GM19397 (cell line): ENCODE measurements around the gene MMP17.
"Not testable (repeated sequence)": the region's sequence is repeated elsewhere in the genome, so short reads cannot be mapped to it uniquely, and the experiment has no call there.

Experiments used
- ATAC-seq: cut with Tn5 transposase; IDR thresholded peaks from one replicate; pipeline ENCODE4 v1.9.1; 2021; ENCODE audit warnings: mild to moderate bottlenecking, moderate library complexity; ENCODE audit not compliant: unreplicated experiment

Gene MMP17

DNA sequence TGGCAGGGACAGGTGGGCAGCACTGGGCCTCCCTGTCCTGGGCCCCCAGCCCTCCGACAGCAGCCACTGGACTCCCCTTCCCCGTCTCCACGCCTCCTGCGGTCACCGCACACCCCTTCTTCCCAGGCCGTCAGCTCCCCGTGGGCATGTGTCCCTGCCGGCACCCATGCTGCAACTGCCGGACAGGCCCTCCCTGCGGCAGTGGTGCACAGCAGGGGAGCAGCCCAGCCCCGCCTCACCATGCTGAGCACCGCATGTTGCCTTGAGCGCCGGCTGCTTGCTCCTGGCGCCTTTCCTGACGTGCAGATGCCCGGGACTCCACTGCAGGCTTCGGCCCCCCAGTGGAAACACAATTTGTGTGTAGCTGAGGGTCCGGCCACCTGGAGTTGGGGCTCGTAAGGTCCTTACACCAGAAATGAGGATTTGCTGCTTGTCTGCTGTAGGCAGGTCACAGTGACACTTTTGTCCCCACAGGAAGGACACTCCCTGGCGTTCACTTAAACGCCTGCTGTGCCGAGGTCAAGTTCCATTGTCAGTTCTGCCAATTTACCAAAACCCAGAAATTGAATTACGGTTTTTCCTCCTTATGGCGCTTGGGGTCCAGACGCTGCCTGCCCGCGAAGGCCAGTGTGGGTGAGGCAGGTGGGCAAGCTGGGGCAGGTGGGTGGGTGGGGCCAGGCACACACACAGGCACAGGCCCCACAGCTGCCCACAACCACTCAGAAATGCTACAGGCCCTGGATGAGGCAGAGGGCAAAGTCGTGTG lies 28.2 kb upstream of the MMP17 start:
- ATAC-seq: no peak

DNA sequence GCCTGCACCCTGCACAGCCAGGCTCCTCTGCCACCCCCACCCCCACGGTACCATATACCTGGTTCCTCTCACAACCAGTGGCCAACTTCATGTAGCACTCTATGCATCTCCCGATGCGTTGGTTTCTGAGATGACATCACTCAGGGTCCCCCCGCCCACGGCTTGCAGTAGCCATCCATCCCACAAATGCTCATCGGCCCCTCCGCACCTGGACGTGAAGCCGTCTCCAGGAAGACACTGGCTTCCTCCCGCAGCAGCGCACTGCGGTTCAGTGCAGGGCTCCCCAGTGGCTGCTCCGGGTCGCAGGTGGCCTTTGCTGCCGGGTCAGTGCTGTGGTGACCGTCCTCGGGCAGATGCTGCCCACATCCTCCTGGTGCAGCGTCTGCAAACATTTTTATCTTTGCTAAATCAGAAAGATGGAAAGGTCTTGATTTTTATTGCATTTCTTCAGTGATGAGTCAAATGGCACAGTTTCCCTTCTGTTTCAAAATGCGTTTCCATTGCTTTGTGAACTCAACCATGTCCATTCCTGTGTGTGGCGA lies 27.5 kb upstream of the MMP17 start:
- ATAC-seq: no peak

DNA sequence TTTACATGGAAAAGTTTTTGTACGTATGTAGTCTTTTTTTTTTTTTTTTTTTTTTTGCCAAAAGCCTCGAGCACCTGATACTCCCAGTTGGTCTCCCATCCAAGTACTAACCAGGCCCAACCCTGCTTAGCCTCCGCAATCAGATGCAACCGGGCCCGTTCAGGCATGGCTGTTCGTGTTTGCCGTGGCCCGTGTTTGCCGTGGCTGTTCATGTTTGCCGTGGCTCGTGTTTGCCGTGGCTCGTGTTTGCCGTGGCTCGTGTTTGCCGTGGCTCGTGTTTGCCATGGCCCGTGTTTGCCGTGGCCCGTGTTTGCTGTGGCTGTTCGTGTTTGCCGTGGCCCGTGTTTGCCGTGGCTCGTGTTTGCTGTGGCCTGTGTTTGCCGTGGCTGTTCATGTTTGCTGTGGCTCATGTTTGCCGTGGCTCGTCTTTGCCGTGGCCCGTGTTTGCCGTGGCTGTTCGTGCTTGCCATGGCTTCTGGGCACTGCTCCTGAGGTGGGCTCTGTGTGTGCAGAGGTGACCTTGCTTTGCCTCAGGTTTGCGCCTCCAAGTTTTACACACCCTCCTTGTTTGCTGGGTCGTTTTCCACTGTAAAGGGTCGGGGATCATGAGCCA lies 26.8 kb upstream of the MMP17 start:
- ATAC-seq: no peak

DNA sequence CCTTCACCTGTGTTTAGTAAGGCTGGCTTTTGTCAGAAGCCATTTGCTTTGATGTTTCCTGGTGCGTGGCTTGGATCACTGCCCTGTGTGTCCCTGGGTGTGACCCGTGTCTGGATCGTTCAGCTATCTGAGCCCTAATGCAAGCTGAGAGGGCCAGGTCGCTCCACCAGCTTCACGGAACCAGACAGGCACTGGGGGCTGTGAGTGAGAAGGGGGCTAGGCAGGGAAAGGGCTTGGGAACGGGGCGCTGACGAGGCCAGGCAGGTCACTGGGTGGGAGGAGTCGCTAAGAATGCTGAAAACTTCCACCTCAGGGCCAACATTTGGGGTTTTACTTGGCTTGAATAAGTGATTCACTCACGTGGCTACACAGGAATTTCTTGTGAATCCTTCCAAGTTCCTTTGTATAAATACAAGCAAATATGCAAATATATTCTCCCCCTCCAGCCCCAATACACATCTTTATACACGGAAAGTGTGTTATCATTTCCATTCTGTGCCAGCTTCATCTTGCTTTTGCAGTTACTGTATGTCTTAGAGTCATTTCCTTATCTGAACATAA lies 24.2 kb upstream of the MMP17 start:
- ATAC-seq: no peak

DNA sequence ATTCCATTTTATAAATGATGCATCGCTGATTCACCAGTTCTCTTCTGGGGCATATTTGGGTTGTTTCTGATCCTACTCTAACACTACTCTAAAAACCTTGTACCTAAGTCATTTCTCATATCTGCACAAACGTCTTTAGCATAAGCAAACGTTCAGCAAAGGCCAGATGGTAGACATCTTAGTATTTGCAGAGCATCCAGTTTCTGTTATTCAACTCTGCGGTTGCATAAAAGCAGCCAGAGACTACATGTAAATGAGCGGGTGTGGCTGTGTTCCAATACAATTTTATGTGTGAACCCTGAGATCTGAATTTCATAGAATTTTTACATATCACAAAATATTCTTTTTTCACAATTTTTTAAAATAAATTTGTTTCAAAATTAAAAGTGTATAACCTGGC lies 22.8 kb upstream of the MMP17 start:
- no peak for ATAC-seq

DNA sequence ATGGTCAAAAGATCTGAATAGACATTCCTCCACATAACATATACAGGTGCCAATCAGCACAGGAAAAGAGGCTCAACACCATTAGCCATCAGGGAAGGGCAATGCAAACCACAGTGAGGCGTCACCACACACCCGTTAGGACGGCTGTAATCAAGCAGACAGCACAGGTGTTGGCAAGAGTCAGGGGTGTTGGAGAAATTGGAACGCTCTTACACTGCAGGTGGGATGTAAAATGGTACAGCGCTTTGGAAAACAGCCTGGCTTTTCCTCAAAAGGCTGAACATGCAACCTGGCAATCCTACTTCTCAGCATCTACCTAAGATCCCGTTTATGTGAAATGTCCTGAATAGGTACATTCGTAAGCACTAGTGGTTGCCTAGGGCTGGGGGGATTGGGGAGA lies 21.5 kb upstream of the MMP17 start:
- no peak for ATAC-seq

DNA sequence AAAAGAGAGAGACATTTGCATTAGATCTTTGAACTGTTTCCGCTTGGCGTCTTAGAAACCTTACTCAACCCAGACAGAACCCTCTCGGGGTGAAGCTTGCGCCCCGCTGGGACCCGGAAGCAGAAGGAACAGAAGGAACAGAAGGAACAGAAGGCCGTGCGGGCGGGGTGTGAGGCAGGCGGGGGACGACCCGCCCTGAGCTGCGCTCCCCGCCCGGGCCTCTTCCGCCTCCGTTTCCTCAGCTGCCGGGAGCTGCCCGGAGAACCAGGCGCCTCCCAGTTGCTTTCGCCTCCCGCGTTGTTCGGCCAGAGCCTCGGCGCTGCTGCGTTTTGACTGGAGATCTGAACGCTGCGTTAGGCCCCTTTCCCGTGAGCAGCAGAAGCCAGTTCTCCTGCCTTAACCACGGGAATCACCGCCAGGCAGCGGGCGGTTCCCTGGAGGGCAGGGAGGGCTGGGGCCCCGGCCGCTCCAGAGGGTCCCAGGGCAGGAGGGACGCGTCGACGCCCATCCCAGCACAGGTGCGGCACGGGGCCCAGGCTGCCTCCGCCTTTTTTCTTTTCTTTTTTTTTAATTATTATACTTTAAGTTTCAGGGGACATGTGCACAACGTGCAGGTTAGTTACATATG lies 19.3 kb upstream of the MMP17 start:
- ATAC-seq: peak; percentile 76

DNA sequence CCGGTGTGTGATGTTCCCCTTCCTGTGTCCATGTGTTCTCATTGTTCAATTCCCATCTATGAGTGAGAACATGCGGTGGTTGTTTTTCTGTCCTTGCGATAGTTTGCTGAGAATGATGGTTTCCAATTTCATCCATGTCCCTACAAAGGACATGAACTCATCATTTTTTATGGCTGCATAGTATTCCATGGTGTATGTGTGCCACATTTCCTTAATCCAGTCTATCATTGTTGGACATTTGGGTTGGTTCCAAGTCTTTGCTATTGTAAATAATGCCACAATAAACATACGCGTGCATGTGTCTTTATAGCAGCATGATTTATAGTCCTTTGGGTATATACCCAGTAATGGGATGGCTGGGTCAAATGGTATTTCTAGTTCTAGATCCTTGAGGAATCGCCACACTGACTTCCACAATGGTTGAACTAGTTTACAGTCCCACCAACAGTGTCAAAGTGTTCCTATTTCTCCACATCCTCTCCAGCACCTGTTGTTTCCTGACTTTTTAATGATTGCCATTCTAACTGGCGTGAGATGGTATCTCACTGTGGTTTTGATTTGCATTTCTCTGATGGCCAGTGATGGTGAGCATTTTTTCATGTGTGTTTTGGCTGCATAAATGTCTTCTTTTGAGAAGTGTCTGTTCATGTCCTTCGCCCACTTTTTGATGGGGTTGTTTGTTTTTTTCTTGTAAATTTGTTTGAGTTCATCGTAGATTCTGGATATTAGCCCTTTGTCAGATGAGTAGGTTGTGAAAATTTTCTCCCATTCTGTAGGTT lies 18.5 kb upstream of the MMP17 start:
- not testable (repeated sequence) for ATAC-seq

DNA sequence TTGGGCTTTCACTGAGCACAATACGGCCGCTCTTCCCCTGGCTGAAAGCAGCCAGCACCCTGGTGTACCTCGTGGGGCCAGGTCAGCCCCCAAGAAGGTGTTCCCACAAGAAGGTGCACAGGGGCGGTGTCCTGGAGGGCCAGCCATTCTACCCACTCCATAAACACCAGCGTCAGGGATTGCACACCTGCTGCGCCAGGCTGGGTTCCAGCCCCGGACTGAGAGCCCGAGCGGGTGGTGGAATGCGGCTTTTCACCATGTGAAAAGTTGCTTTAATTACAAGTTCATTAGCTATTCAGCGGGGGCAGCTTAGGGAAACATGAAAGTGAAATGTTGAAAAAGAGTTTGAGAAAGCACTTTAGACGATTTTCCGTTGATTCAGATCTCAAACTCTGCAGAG lies 17.5 kb upstream of the MMP17 start:
- ATAC-seq: no peak

DNA sequence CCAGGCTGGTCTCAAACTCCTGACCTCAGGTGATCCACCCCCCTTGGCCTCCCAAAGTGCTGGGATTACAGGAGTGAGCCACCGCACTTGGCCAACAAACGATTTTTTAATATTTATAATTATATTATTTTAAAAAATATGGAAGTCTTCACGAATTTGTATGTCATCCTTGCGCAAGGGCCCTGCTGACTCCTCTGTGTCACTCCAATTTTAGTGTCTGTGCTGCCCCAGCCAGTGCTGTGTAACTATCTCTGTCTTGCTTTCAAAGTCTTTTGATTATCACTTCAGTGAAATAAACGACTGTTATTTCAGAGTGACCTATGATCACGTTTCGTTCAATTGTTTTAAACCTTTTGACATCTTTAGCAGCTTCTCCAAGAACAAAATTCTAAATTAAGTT lies 13.1 kb upstream of the MMP17 start:
- no peak for ATAC-seq

DNA sequence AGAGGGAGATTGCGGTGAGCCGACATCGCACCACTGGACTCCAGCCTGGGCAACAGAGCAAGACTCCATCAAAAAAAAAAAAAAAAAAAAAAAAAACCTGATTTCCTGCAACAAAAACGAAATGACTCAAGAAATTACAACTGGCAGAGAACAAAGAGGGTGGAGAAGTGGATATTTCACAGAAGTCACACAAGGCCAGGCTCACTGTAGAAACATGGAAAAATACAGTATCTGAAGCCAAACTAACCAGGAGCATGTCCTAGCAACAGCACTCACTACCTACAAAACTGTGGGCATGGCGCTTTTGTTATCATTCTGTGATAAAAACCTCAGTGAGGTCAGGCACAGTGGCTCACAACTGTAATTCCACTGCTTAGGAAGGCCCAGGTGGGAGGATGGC lies 11.7 kb upstream of the MMP17 start:
- ATAC-seq: no peak

DNA sequence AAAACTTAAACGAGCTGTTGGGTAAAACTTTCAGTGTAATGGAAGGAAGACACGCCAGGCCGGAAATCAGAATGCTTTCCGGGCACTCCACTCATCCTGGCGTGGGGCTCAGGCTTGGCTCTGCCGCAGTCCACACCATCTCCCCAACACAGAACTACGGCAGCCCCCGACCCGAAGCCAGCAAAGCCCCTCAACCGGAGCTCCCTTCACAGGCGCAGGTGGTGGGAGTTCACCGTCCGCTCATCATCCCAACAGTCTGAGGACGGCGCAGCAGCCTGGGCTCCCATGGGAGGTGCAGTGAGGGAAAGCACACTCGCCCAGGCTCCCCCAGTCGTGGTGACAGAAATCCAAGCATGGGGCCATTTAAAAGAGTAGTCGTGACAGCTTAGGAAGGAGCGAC lies 11.0 kb upstream of the MMP17 start:
- no peak for ATAC-seq

DNA sequence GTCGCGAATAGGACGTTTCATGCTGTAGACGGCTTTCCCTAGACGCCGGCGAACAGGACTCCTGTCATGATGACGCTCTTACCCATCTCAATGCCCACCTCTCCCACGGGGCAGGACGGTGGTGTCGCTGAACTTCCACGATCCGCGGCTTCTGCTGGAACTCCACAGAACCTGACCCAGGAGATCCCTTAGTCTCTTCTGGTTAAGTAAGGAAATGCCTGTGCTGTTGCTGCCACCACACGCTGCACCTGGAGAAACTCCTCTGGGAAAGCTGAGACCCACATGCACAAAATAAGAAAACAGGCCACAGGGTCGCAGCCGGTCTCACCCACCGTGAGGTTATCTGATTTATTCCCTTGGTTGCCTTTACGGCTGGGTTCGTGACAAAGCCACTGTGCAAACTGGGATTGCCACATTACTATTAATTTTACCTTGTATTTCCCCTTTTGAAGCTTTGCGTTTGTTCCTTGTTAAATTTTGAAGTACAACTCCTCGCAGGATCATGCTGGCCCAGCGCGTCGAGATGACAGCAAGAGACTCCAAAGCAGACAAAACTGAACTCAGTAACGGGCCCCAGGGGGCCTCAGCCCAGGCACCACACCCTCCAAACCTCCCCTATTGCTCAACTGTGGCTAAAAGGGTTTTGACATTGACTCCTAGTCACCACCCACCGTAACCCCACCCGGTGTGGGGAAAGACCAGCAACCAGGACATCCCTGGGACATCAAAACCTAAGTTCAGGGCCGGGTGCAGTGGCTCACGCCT lies 9.2 kb upstream of the MMP17 start:
- no peak for ATAC-seq

DNA sequence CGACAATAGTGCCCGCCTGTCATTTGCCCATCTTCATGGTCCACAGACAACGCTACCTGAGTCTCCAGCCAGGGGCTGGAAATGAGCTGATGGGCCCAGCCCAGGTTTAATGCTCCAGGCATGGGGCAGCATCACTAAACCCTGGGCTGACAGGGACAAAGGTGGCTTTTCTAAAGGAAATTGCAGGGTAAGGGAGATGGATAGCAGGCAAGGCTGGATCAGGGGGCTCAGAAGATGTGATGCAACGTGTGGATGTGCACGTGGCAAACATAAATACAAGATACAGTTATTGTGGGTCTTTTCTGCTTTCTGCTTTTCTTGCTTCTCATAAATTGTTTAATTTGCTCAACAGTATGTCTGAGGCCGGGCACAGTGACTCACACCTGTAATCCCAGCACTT lies 3.7 kb upstream of the MMP17 start:
- ATAC-seq: no peak

DNA sequence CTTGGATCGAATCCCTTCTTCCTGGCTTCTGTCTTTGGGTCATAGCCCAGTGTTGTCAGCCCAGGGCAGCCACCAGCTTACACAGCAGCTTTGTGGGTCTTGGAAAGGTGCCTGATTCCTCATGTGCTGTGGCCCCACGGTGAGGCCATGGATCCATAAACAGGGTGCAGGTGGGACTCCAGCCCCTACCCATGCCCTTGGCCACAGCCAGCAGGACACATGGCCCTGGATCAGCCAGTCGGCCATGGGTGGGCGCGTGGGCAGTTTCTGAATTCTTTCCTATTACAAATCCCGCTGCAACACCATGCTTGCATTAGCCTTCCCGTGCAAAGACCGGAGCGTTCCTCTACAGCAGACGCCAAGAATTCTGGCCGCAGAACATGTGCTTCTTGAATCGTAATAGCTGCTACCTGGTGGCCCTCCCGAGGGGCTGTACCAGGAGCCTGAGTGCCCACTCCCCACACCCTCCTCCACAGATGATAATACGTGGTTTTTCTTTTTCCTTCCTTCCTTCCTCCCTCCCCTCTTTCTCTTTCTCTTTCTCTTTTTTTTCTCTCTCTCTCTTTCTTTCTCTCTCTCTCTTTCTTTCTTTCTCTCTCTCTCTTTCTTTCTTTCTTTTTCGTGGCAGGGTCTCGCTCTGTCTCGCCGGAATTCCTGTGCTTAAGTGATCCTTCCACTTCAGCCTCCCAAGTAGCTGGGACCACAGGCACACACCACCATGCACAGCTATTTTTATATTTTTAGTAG lies 2.9 kb upstream of the MMP17 start:
- no peak for ATAC-seq

DNA sequence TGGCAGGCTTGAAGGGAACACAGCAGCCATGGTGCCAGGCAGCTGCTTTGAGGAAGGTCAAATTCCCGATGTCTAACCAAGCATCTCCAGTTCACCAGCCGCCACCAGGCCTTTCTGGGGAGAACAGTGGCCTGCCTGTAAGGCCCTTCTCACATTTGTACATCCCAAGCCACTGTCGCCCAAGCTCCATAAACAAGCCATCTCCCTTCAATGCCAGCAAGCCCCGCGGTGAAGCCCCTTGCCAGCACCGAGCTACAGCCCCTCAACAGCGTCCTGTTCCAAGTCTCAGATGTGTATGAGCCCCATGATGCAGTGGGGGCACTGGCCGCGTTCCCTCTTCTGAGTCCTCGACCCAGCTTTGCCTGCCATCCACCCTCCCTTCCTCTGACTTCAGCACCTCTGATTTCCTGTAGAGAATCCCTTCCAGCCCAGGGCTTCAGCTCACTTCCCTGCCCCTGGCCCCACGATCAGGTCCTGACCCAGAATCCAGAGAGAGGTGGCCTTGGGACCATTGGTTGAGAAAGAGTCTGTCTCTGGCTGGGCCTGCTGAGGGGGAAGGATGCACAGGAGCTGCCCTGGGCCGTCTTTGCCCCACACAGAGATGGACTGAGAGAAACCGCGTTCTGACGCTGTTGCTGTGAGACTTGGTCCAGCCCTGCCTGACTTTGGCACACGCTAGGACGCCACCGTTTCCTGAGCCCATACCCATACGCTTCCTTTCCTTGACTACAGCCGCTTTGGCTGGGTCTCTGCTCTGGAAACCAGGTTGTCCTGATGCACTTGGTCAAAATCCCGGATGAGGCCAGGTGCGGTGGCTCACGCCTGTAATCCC lies 1.9 kb upstream of the MMP17 start:
- no peak for ATAC-seq

DNA sequence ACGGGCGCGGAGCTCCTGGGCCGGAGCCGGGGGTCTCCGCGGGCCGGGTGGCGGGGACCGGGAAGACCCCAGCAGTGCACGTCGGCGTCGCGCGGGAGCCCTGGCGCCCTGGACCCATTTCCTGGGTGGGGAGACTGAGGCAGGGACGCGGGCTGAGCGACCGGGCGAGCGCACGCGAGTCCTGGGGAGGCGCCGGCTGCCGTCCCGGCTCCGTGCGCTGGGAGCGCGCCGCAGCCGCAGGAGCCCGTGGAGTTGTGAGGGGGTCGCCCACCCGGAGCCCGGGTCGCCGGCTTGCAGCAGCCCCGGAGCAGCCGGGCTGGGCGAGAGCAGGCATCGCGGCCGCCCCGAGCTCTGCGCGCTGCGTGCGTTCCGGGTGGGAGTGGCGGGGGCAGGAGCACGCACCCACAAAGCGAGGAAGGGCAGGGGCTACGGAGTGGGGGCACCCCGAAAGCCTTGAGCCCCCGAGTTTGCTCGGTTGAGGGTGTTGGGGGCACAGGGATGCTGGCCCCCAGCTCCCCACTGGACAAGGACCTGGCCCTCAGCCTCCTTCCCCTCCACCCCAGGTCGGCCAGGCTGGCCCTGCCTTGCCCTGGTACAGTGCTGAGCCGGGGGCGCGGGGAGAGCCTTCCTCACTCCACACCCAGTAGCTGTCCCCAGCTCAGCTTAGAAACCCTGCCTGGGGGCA lies 620 bp downstream of the MMP17 start:
- ATAC-seq: peak; percentile 3

DNA sequence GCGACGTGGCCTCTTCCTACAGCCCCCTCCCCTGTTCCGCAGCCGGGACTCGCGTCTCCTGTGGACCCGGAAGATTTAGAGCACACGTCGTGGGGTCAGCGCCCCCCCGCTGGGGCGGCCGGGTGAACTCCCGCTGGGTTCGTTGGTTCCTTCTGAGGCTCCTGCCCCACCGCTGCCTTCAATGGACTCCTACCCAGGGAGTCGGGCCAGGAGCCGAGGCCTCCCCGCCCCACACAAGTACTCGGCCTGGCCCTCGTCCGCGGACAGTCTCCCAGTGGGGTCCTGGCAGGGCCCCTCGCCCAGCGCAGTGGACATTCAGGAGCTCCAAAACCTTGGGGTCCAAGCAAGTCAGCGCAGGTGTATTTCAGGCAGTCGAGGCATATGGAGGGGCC lies 1.2 kb downstream of the MMP17 start:
- no peak for ATAC-seq
